Stimulated activated naive CD8-positive, alpha-beta T cell treated with anti-CD3 and anti-CD28 coated beads, Interleukin-15, Interleukin-2, amounts not matched to agents 100 ng/mL and 50 ng/mL, for 24 hours (primary cell): ENCODE results near the gene SIL1.
"Not testable (repeated sequence)": the region's sequence is repeated elsewhere in the genome, so short reads cannot be mapped to it uniquely, and the experiment has no call there.

Experiments used
- H3K27ac Mint-ChIP-seq: one replicate; pipeline ENCODE4 v1.8.0; 2021; ENCODE audit warnings: mild to moderate bottlenecking, mixed read lengths
- H3K27me3 Mint-ChIP-seq: one replicate; pipeline ENCODE4 v1.8.0; 2021; ENCODE audit warnings: mixed read lengths
- H3K36me3 Mint-ChIP-seq: one replicate; pipeline ENCODE4 v1.8.0; 2021; ENCODE audit warnings: low read depth, mixed read lengths
- H3K4me1 Mint-ChIP-seq: one replicate; pipeline ENCODE4 v1.8.0; 2021; ENCODE audit warnings: low read depth, mixed read lengths
- H3K4me3 Mint-ChIP-seq: one replicate; pipeline ENCODE4 v1.8.0; 2021; ENCODE audit warnings: mild to moderate bottlenecking, mixed read lengths
- H3K9me3 Mint-ChIP-seq: one replicate; pipeline ENCODE4 v1.8.0; 2021; ENCODE audit warnings: mixed read lengths

SIL1 gene

DNA sequence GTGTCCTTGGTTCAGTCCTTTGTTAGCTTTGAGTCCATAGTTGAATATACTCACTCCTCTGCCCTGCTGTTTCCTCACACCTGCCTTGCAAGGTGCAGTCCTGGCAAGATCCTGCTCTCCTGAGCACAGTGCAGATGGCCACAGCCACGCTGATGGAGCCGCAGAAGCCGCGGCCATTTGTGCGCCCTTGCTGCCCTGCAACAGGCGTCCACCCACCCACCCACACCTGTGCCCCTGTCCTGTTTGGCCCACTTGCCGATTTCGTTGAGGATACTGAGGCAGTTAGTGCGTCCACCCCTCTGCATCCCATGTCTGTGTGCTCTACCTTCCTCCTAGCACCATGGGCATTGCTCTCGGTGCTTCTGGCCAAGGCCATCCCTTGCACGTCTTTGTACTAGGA lies 271.9 kb downstream of the SIL1 start:
- H3K4me3 Mint-ChIP-seq, result no peak overlapping the region
- H3K27me3 Mint-ChIP-seq, result no peaks in the 10 kb centered on the region
- no peaks in the 10 kb centered on the region for H3K9me3 Mint-ChIP-seq
- H3K36me3 Mint-ChIP-seq, result peaks cover 45% of the 10 kb centered on the region
- H3K4me1 Mint-ChIP-seq, result no peaks in the 10 kb centered on the region
- H3K27ac Mint-ChIP-seq, result no peak overlapping the region

DNA sequence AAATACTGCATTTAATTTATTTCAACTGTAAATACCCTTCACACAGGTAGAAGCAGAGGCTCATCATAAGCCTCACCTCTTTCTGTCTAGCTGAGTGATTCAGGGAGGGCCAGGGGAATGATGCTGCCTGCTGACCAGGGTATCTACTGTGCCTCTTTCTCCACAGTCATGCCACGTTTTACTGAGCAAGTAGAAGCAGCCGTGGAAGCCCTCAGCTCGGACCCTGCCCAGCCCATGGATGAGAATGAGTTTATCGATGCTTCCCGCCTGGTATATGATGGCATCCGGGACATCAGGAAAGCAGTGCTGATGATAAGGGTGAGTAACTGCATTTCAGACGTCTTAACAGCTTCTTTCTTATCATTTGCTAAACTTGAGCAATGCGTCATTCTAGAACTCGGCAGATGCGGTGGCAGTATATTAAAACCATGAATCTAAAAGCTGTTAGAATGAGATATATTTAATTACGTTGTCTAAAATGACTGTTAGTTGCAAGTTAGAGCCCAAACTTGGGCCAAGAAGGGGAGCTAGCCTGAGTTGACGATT lies 273.0 kb downstream of the SIL1 start:
- Mint-ChIP-seq H3K4me3 (no peak overlapping the region), H3K27me3 (no peaks in the 10 kb centered on the region), H3K4me1 (no peaks in the 10 kb centered on the region), H3K9me3 (no peaks in the 10 kb centered on the region), H3K27ac (no peak overlapping the region), H3K36me3 (peaks cover 35% of the 10 kb centered on the region)

DNA sequence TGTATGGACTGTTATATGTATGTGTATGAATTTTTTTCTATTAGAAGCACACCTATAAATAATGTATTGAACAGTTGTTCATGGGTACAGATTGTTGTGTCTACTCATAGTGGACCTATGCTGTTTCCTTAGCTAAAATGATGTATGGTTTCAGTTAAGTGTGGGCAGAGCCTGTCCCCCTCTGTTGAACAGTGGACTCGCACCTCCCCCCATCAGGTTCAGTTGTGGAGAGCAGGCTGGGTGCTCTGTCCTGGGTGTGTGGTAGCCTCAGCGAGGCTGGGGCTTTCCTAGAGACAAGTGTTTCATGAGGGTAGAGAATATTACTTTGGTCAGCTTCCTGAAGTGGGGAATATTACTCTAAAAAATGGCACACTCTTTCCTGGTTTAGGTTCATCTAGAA lies 275.7 kb downstream of the SIL1 start:
- H3K27me3 Mint-ChIP-seq, result no peaks in the 10 kb centered on the region
- peaks cover 25% of the 10 kb centered on the region for H3K36me3 Mint-ChIP-seq
- H3K4me1 Mint-ChIP-seq, result no peaks in the 10 kb centered on the region
- H3K9me3 Mint-ChIP-seq, result no peaks in the 10 kb centered on the region
- no peak overlapping the region for H3K27ac Mint-ChIP-seq
- no peak overlapping the region for H3K4me3 Mint-ChIP-seq

DNA sequence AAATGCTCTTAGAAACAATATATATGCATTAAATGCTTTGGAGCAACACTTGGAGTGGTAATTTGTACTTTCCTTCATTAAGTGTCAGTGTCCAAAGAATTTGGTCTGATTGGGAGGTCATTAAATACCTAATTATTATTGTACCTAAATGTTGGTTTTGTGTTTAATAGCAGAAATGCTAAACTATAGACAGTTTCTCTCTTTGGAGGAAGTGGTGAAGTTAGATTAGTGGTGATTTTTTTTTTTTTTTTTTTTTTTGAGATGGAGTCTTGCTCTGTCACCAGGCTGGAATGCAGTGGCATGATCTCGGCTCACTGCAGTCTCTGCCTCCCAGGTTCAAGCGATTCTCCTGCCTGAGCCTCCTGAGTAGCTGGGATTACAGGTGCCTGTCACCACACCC lies 276.8 kb downstream of the SIL1 start:
- H3K36me3 Mint-ChIP-seq, result peaks cover 14% of the 10 kb centered on the region
- not testable (repeated sequence) for H3K27me3 Mint-ChIP-seq, H3K9me3 Mint-ChIP-seq, H3K27ac Mint-ChIP-seq, H3K4me3 Mint-ChIP-seq, H3K4me1 Mint-ChIP-seq

DNA sequence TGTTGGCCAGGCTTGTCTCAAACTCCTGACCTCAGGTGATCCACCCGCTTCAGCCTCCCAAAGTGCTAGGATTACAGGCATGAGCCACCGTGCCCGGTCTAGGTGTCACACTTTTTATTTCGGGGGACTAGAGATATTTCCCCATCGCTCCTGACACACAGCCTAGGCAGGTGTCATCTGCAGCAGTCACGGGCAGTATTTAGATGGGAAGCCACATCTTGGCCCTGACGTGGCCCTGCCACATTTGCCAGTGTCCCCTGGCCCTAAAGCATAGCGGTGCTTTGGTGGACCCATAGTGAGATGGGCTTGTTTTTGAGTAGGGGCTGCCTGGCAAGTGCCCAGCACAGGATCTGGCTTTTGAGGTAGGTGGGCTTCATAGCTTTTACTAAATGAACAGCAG lies 278.0 kb downstream of the SIL1 start:
- Mint-ChIP-seq H3K27me3 (no peaks in the 10 kb centered on the region), H3K27ac (no peak overlapping the region), H3K9me3 (no peaks in the 10 kb centered on the region), H3K4me3 (no peak overlapping the region), H3K36me3 (peaks cover 12% of the 10 kb centered on the region), H3K4me1 (no peaks in the 10 kb centered on the region)

DNA sequence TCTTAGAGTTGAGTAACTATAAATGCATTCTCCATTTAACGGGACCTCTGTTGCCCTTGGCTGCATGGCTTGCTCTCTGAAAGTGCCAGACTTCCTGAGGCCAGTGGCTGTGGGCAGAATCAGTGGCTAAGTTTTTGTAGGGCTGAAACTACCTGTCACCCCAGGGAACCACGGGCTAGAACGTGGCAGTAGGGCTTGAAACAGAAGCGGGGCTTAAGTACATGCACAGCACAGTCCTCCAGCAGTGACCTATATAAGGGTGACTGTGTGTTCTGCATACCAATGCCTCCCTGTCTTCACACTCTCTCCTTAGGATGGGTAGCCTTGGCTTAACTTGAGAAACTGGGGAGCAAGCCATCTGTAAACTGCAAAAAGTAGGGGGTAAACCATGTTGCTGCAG lies 279.5 kb downstream of the SIL1 start:
- H3K27me3 Mint-ChIP-seq, result no peaks in the 10 kb centered on the region
- no peak overlapping the region for H3K27ac Mint-ChIP-seq

DNA sequence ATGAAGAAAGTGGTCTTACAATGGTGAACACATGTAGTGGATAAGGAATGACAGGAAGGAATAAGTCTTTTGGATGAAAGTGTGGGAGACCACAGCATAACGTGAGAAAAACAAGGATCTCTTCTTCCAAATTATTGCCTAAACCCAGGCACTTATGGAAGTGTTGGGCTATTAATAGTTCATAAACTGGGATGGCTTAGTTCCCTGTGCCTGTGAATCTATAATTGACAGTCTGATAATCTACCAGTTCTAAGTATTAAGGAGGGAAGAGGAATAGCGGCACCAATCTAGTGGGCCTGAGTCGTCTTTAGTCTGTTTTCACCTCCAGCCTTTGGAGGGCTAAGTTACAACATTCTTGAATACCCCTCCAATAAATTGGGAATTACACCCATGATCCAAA lies 283.8 kb downstream of the SIL1 start:
- no peaks in the 10 kb centered on the region for H3K9me3 Mint-ChIP-seq
- no peaks in the 10 kb centered on the region for H3K4me1 Mint-ChIP-seq
- H3K27me3 Mint-ChIP-seq, result no peaks in the 10 kb centered on the region
- H3K27ac Mint-ChIP-seq, result no peak overlapping the region
- peaks cover 31% of the 10 kb centered on the region for H3K36me3 Mint-ChIP-seq
- no peak overlapping the region for H3K4me3 Mint-ChIP-seq

More for the DNA sequence above, 279.5 kb downstream of the SIL1 start:
- H3K9me3 Mint-ChIP-seq, result no peaks in the 10 kb centered on the region
- no peak overlapping the region for H3K4me3 Mint-ChIP-seq
- peaks cover 10% of the 10 kb centered on the region for H3K36me3 Mint-ChIP-seq
- H3K4me1 Mint-ChIP-seq, result no peaks in the 10 kb centered on the region

DNA sequence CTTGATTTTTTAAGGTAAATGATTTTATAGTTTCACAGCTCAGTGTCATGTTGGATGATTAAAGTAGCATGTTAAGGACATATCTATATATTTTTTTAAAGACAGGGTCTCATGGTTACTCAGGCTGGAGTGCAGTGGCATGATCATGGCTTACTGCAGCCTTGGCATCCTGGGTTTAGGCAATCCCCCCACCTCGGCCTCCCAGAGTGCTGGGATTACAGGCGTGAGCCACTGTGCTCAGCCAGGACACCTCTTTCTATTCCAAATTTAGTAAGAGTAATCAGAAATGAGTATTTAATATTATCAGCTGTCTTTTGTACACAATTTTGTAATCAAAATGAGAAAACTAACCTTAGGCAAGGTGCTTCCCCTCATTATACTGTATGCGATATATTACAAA lies 284.4 kb downstream of the SIL1 start:
- H3K36me3 Mint-ChIP-seq, result peaks cover 31% of the 10 kb centered on the region
- no peaks in the 10 kb centered on the region for H3K4me1 Mint-ChIP-seq
- no peaks in the 10 kb centered on the region for H3K9me3 Mint-ChIP-seq
- no peaks in the 10 kb centered on the region for H3K27me3 Mint-ChIP-seq
- no peak overlapping the region for H3K27ac Mint-ChIP-seq
- no peak overlapping the region for H3K4me3 Mint-ChIP-seq

DNA sequence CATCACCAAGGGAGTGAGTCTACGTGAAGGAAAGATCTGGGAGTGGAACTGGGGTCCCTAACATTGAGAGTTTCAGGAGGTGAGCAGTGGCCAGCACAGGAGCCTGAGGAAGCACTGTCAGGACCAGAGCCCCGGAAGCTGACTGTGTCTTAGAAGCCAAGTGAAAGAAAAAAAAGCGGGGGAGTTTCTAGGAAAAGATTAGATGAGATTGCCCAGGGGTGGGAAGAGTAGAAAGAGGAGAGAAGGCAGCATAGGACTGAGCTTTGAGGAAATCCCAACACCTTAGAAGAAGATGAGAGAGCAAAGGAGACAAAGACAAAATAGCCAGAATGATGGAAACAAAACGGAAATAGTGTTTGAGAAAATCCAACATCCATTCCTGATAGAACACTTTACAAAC lies 286.1 kb downstream of the SIL1 start:
- Mint-ChIP-seq H3K4me1 (no peaks in the 10 kb centered on the region), H3K27ac (no peak overlapping the region), H3K4me3 (no peak overlapping the region), H3K9me3 (no peaks in the 10 kb centered on the region), H3K36me3 (peaks cover 31% of the 10 kb centered on the region), H3K27me3 (no peaks in the 10 kb centered on the region)

DNA sequence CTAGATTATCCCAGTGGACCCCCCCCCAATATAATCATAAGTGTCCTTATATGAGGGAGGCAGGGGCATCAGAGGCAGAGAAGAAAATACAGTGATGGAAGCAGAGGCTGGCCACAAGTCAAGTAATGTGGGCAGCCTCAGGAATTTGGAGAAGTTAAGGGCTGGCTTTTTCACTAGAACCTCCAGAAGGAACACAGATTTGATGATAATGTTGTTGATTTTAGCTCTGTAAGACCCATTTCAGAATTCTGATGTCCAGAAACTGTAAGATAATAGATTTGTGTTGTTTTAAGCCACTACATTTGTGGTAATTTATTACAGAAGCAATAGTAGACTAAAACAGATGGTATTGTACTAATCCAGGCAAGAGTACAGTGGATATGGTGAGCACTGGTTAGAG lies 286.7 kb downstream of the SIL1 start:
- Mint-ChIP-seq H3K27me3 (no peaks in the 10 kb centered on the region), H3K9me3 (no peaks in the 10 kb centered on the region), H3K27ac (peak overlapping the region; percentile 0), H3K4me1 (no peaks in the 10 kb centered on the region), H3K4me3 (no peak overlapping the region), H3K36me3 (peaks cover 35% of the 10 kb centered on the region)

DNA sequence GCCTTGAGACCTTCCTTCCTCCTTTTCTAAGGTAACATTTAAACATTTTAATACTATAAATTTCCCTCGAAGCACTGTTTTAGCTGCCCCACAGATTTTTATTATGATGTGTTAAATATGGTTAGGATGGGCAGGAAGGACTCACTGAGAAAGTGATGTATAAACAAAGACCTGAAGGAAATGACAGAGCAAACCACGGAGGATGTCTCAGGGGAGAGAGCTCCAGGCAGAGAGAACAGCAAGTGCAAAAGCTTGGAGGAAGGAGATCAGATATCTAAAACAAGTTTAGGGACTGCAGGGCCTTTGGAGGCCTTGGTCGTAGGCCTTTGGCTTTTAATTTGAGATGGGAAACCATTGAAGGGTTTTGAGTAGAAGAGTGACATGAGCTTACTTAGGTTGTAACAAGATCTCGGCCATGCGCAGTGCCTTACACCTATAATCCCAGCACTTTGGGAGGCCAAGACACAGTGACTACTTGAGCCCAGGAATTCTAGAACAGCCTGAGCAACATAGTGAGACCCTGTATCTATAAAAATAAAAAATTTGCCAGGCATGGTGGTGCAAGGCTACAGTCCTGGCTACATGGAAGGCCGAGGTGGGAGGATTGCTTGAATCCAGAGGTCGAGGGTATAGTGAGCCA lies 287.5 kb downstream of the SIL1 start:
- no peak overlapping the region for H3K4me3 Mint-ChIP-seq
- peaks cover 38% of the 10 kb centered on the region for H3K36me3 Mint-ChIP-seq
- H3K27me3 Mint-ChIP-seq, result no peaks in the 10 kb centered on the region
- H3K27ac Mint-ChIP-seq, result no peak overlapping the region
- no peaks in the 10 kb centered on the region for H3K9me3 Mint-ChIP-seq
- no peaks in the 10 kb centered on the region for H3K4me1 Mint-ChIP-seq

DNA sequence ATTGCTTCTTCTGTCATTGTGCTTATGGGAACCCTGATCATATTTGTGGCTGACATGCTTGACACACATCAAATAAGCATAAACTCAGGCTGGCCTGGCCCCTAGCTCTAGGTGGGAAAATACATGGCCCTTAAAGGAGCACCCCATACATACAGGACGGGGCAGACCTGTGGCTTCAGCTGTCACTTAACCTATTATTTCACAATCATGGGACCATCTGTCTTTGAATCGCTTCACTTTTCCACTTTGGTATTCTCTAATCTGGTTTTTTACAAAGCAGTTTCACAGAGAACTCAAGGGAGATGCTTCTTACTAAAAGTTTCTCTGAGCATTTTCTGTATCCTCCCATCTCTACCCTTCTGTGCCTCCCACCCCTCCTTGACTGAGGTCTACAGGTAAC lies 288.4 kb downstream of the SIL1 start:
- no peaks in the 10 kb centered on the region for H3K4me1 Mint-ChIP-seq
- H3K36me3 Mint-ChIP-seq, result peaks cover 38% of the 10 kb centered on the region
- no peaks in the 10 kb centered on the region for H3K9me3 Mint-ChIP-seq
- H3K27me3 Mint-ChIP-seq, result no peaks in the 10 kb centered on the region
- H3K27ac Mint-ChIP-seq, result no peak overlapping the region
- no peak overlapping the region for H3K4me3 Mint-ChIP-seq

DNA sequence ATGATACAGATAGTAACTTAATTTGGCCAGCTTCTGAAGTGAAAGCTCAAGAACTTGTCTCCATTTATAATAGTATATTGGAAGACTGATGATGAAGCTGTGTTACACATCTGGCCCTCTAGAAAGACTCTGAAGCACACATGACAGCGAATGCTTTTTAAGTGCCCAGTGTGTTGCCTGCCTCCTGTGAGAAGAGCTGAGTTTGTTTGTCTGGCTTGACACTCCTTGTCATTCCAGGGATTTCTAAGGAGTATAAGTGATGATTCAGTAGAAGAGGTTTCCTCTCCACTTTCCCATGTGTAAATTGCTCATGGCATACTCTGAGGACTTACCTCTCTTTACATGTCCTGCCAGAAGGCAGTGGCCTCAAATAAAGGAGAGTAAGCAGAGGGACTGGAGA lies 292.6 kb downstream of the SIL1 start:
- H3K36me3 Mint-ChIP-seq, result peaks cover 62% of the 10 kb centered on the region
- no peak overlapping the region for H3K27ac Mint-ChIP-seq
- peaks cover 7% of the 10 kb centered on the region for H3K27me3 Mint-ChIP-seq
- no peak overlapping the region for H3K4me3 Mint-ChIP-seq
- no peaks in the 10 kb centered on the region for H3K9me3 Mint-ChIP-seq
- H3K4me1 Mint-ChIP-seq, result peaks cover 6% of the 10 kb centered on the region

DNA sequence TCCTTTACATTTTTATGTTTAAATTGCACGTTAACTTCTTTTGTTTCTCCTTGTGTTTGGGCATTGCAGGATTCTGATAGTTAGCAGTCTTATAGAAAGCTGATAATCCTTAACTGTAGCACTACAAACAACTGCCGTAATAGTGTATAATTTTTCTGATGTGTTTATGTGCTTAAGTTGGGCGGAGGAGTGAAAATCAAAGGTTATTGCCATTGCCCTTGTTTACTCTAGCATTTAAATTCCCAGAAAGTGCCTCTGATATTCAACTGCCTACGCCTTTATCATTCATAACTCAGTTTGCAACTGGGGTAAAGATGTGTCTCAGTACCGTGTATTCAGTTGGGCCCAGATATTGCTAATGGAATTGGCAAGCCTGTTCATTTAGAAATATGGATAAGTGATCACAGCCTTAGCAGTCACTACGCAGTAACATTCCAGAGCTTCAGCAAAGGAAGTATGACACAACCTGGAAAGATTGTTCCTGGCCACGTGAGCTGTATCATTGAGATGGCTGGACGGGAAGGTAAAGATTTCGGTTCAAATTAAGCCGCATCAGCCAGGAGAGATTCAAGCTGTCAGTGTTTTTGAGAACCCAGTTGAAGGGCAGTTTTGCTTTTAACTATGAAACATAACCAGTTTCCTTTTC lies 294.9 kb downstream of the SIL1 start:
- peaks cover 67% of the 10 kb centered on the region for H3K36me3 Mint-ChIP-seq
- peaks cover 11% of the 10 kb centered on the region for H3K27me3 Mint-ChIP-seq

DNA sequence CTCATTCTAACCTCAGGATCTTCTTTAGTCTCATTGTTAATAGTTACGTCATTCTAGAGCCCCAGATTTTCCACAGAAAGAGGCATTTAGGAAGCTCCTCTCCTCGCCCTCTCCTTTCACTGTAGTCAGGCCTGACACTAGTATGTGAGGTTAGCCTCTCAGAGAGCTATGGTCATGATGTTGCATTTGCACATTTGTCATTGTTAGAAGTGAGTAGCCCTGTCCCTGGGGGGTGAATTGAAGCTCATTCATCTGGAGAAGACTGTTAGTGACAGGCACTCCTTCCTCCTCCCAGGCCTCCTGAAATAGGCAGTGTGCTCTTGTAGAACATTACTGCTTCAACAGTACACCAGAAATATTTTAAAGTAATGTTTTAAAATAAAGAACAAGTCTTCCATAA lies 296.5 kb downstream of the SIL1 start:
- Mint-ChIP-seq H3K4me1 (peaks cover 31% of the 10 kb centered on the region), H3K27me3 (peaks cover 11% of the 10 kb centered on the region), H3K36me3 (peaks cover 69% of the 10 kb centered on the region), H3K4me3 (no peak overlapping the region), H3K27ac (no peak overlapping the region), H3K9me3 (peaks cover 4% of the 10 kb centered on the region)

More for the DNA sequence above, 294.9 kb downstream of the SIL1 start:
- Mint-ChIP-seq H3K4me3 (no peak overlapping the region), H3K4me1 (peaks cover 29% of the 10 kb centered on the region), H3K27ac (no peak overlapping the region), H3K9me3 (peaks cover 4% of the 10 kb centered on the region)
